T-cell (primary cell): ENCODE data around the gene DENND1A. TPM values are rescaled to one million over a fixed set of nuclear protein-coding genes. Genes with fewer than 3 reads are reported as not detected.

ENCODE experiments used
- ATAC-seq, 4 experiments: fragments of 200-7000 bp in 3 of 4; fragments of 150-1000 bp in 1 of 4; cut with Tn5 transposase; replicated peaks in 1 of 4; 1 replicate in 3 of 4; 2 replicates in 1 of 4; pipeline ENCODE4 v1.10.0; 2021; ENCODE audit warnings: moderate library complexity in 3 of 4, mild to moderate bottlenecking in 2 of 4, moderate number of reproducible peaks in 1 of 4
- CTCF ChIA-PET, 2 donors: fragments of 300-600 bp; sonication (Branson Sonifier 250); formaldehyde crosslinking; loops; one replicate each; lab custom pipeline; 2022; ENCODE audit warnings: antibody characterized with exemption in 2 of 2; lab: Charles Lee
- POLR2A ChIA-PET, 2 donors: fragments of 300-600 bp; sonication (Branson Sonifier 250); formaldehyde crosslinking; loops; one replicate each; lab custom pipeline; 2022; ENCODE audit warnings: antibody characterized with exemption in 2 of 2; lab: Charles Lee
- DNase-seq, 35 experiments: peaks; one replicate each; pipeline versions ENCODE4 v3.0.0 to v3.0.0-alpha.2; 2013 to 2023
- H3K27ac ChIP-seq: one replicate; pipeline ENCODE4 v1.5.1; 2013; ENCODE audit warnings: low read length
- H3K27me3 ChIP-seq, 2 experiments: replicated peaks in 1 of 2; 1 replicate in 1 of 2; 2 replicates in 1 of 2; pipeline versions ENCODE4 v1.6.1 to v1.7.0; 2013; ENCODE audit warnings: low read length in 1 of 2, mixed read lengths in 1 of 2; ENCODE audit not compliant: control insufficient read depth in 2 of 2, insufficient read depth in 2 of 2; ENCODE audit errors: extremely low read depth in 1 of 2
- H3K36me3 ChIP-seq, 2 donors: 1 replicate in 1 of 2; 2 replicates in 1 of 2; pipeline versions ENCODE4 v1.6.1 to v1.7.0; 2013; ENCODE audit warnings: low read length in 1 of 2; ENCODE audit not compliant: control insufficient read depth in 2 of 2, insufficient read depth in 1 of 2; ENCODE audit errors: extremely low read depth in 1 of 2
- H3K4me1 ChIP-seq, 2 experiments: 1 replicate in 1 of 2; 2 replicates in 1 of 2; pipeline versions ENCODE4 v1.6.1 to v1.7.0; 2013; ENCODE audit warnings: low read length in 2 of 2, mixed read lengths in 1 of 2; ENCODE audit not compliant: insufficient read depth in 2 of 2, control insufficient read depth in 1 of 2; ENCODE audit errors: extremely low read depth in 1 of 2
- H3K4me3 ChIP-seq, 2 donors: 1 replicate in 1 of 2; 2 replicates in 1 of 2; pipeline versions ENCODE4 v1.5.1 to v1.7.0; 2013; ENCODE audit warnings: mild to moderate bottlenecking in 2 of 2, low read length in 1 of 2, moderate library complexity in 1 of 2; ENCODE audit not compliant: control insufficient read depth in 1 of 2; ENCODE audit errors: extremely low read depth in 1 of 2
- H3K9me3 ChIP-seq: 2 replicates; pipeline ENCODE4 v1.7.0; 2013
- H3K27ac Mint-ChIP-seq, 2 donors: one replicate each; pipeline ENCODE4 v1.8.0; 2020 to 2021; ENCODE audit warnings: mild to moderate bottlenecking in 2 of 2, mixed read lengths in 2 of 2
- H3K27me3 Mint-ChIP-seq, 2 donors: one replicate each; pipeline ENCODE4 v1.8.0; 2021 to 2022; ENCODE audit warnings: mixed read lengths in 2 of 2
- H3K36me3 Mint-ChIP-seq: one replicate; pipeline ENCODE4 v1.8.0; 2021; ENCODE audit warnings: mixed read lengths
- H3K4me1 Mint-ChIP-seq, 3 donors: one replicate each; pipeline ENCODE4 v1.8.0; 2020 to 2022; ENCODE audit warnings: mixed read lengths in 3 of 3, mild to moderate bottlenecking in 1 of 3
- H3K4me3 Mint-ChIP-seq, 3 donors: one replicate each; pipeline ENCODE4 v1.8.0; 2020 to 2022; ENCODE audit warnings: mild to moderate bottlenecking in 3 of 3, mixed read lengths in 3 of 3, moderate library complexity in 3 of 3
- H3K9me3 Mint-ChIP-seq, 3 donors: one replicate each; pipeline ENCODE4 v1.8.0; 2020 to 2022; ENCODE audit warnings: mixed read lengths in 3 of 3
- WGBS: methylation state at CpG from one replicate; pipeline ENCODE4 v1.1.5; 2013; ENCODE audit warnings: missing lambda C conversion rate; ENCODE audit not compliant: insufficient coverage; 5-methylcytosine and 5-hydroxymethylcytosine counted together
- total RNA-seq, 35 experiments: library from RNA in 6 of 35; stranded (reverse) in 6 of 35; fragments of 120-200 nt in 1 of 35; gene quantifications; one replicate each; pipeline versions ENCODE4 v1.2.1 to v1.2.4 and lab custom pipeline; 2013 to 2026

The DENND1A gene
- total RNA-seq, 5 donors from 2014 or later (not counting 1 experiment from before 2014, with no cell fraction given) = 12.4 to 19.9 (median 14.1) TPM

DNA sequence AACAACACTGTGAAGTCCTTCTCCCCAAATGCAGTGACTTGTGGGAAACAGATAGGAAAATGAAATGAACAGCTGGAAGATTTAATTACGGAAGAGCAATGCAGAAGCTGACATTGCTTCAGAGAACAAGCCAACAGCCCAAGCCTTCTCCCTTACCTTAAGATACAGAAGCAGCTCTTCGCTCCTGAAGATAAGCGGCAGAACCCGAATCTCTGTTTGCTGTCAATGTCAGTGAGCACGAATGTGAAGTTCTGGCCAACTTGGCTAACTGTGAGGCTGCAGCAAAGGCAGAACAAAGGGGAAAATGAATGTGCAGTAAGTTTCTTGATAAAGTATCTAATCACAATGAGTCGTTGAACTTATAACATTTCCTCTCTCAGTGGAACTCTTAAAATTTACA lies 172.4 kb downstream of the DENND1A start:
- Mint-ChIP-seq H3K36me3 (peaks cover 33% of the 10 kb centered on the region), H3K27me3 (no peaks in the 10 kb centered on the region), H3K9me3 (no peaks in the 10 kb centered on the region), H3K4me3 (no peak overlapping the region), H3K27ac (no peak overlapping the region), H3K4me1 (no peaks in the 10 kb centered on the region)
- Histone ChIP-seq H3K9me3 (no peaks in the 10 kb centered on the region), H3K27ac (no peak overlapping the region), H3K4me1 (no peaks in the 10 kb centered on the region), H3K27me3 (no peaks in the 10 kb centered on the region), H3K36me3 (peaks cover 0 to 8% of the 10 kb centered on the region in 2 donors), H3K4me3 (no peak overlapping the region)
- CTCF ChIA-PET = no interaction called here
- 80% methylated on average over 1 of the region's 6 CpGs for WGBS
- no peak for DNase-seq
- no peak for ATAC-seq
- POLR2A ChIA-PET = interaction anchor here in 1 of 2 donors (0.6 kb wide), 1 partner anchor 10 kb away, joined by 3 read pairs; no protein-coding TSS in a partner anchor

DNA sequence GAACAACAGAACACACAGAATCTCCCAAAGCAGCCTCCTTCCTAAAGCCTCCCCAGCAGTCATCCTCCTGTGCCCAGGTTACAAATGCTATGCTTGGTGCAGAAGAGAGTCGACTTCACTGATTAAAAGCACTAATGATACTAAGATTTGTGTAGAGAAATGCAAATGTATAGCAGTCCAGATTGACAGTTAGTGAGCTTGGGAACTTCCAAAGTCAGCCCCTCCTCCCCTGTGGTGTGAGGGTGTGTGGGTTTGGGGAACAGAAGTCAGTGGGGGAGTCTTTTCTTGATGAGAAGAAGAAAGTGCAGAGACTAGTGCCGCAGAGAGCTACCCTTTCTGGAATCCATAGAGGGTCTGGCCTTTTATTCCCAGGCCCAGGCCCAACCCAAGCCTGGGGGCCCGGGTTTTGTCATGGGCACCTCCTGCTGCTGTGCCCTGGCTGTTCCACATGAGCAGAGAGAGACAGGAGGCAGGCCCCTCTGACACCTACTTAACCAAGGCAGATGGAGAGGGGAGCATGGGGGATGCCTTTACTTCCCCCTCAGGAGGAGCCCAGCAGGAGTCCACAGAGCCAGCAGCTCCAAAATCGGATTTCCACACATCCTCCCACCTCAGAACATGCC lies 173.3 kb downstream of the DENND1A start:
- Mint-ChIP-seq H3K4me1 (no peaks in the 10 kb centered on the region), H3K27ac (no peak overlapping the region), H3K27me3 (no peaks in the 10 kb centered on the region), H3K36me3 (peaks cover 35% of the 10 kb centered on the region), H3K9me3 (no peaks in the 10 kb centered on the region), H3K4me3 (no peak overlapping the region)
- H3K27me3 ChIP-seq = no peaks in the 10 kb centered on the region
- no peaks in the 10 kb centered on the region for H3K9me3 ChIP-seq
- no peak overlapping the region for H3K27ac ChIP-seq
- 100% methylated on average over 2 of the region's 4 CpGs for WGBS
- peaks cover 0 to 8% of the 10 kb centered on the region in 2 donors for H3K36me3 ChIP-seq
- ChIA-PET CTCF (no interaction called here), POLR2A (no interaction called here)
- ATAC-seq (no peak), DNase-seq (no peak)
- H3K4me1 ChIP-seq = no peaks in the 10 kb centered on the region
- no peak overlapping the region for H3K4me3 ChIP-seq

DNA sequence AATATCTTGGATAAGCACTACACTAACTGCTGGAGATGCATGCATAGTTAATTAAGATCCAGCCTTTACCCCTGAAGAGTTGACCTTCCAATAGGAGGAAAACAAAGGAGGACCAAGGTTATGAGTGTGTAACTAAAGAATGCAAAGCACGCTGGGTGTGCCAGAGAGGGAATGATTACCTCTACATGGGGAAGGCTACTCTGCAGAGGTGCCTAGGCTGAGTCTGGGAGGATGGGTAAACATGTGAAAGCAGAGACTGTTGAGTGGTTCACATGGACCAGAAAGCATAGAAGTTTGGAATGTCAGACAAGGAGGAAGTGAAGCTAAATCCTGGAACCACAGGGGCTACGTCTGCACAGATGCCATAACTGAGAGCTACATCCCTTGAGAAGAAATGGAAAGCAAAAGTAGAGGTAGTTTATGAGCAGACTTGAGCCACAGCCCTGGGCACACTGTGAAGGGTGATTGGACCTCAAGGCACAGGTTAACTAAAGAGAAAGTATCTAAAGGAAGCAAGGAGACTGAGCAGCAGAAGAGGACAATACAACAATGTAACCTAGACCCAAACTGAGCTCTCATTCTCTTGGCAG lies 176.2 kb downstream of the DENND1A start:
- no peaks in the 10 kb centered on the region for H3K9me3 Mint-ChIP-seq
- POLR2A ChIA-PET = no interaction called here
- Histone ChIP-seq H3K27me3 (no peaks in the 10 kb centered on the region), H3K4me3 (no peak overlapping the region), H3K9me3 (no peaks in the 10 kb centered on the region), H3K27ac (no peak overlapping the region), H3K36me3 (peaks cover 0 to 8% of the 10 kb centered on the region in 2 donors), H3K4me1 (peaks cover 6 to 12% of the 10 kb centered on the region in 2 experiments)
- ATAC-seq = no peak
- H3K4me1 Mint-ChIP-seq = peaks cover 17 to 19% (median 18%) of the 10 kb centered on the region in 3 donors
- no peaks in the 10 kb centered on the region for H3K27me3 Mint-ChIP-seq
- no peak overlapping the region for H3K4me3 Mint-ChIP-seq
- H3K36me3 Mint-ChIP-seq = peaks cover 30% of the 10 kb centered on the region
- no peak overlapping the region for H3K27ac Mint-ChIP-seq
- 64% methylated on average over 2 of the region's 2 CpGs for WGBS
- no peak for DNase-seq
- CTCF ChIA-PET = no interaction called here

DNA sequence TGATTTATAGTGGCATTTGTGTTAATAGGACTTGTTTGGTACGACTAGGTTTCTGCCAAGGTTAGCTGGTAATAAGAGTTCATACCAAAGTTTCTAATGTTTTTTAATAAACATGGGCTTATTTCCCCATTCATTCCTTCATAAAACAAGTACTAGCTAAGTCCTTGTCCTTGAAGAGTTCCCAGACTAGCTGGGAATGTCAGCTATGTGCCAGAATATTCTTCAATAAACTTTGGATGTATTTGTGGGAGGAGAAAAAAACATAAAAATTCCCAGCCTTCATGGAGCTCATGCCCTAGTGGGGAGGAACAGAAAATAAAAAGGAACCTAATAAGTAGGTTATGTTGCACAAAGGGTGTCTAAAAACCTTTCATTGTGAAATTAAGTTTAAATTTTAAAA lies 176.9 kb downstream of the DENND1A start:
- peaks cover 27% of the 10 kb centered on the region for H3K36me3 Mint-ChIP-seq
- POLR2A ChIA-PET = no interaction called here
- H3K36me3 ChIP-seq = peaks cover 0 to 8% of the 10 kb centered on the region in 2 donors
- no peaks in the 10 kb centered on the region for H3K27me3 ChIP-seq
- H3K9me3 ChIP-seq = no peaks in the 10 kb centered on the region
- H3K4me3 ChIP-seq = no peak overlapping the region
- H3K4me1 ChIP-seq = peaks cover 6 to 13% of the 10 kb centered on the region in 2 experiments
- no peak overlapping the region for H3K27ac ChIP-seq
- DNase-seq (no peak), ATAC-seq (no peak)
- peaks cover 18 to 19% (median 19%) of the 10 kb centered on the region in 3 donors for H3K4me1 Mint-ChIP-seq
- CTCF ChIA-PET = no interaction called here
- no peaks in the 10 kb centered on the region for H3K9me3 Mint-ChIP-seq
- no peak overlapping the region for H3K27ac Mint-ChIP-seq
- no peak overlapping the region for H3K4me3 Mint-ChIP-seq
- no CpG with 5 or more reads among the region's 1 CpG for WGBS
- H3K27me3 Mint-ChIP-seq = no peaks in the 10 kb centered on the region

DNA sequence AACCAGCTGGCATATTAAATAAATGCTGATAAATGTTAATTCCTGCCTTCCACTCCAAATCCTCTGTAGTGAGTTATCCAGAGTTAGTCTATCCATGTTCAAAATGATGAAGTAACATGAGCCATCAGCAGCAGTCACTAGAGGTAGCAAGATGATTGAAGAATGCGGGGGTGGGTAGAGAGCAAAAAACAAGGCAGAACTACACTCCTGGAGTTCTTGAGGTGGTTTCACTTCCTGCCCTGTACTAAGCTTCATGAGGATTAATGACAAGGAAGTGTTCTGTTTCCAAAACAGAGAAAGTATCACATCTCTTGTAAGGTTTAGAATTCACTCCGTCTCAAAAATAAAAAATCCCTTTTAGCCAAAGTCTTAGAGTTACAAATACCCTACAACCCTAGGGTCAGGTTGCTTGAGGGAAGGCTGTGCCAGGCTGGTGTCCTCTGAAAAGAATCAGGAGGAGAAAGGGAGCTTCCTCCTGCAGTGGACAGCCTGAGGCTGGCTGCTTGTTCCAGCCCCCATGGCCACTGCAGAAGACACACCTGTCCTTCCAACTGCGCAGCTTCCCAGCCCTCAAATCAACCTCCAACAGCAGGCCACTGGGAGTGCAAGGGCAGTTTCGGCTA lies 180.2 kb downstream of the DENND1A start:
- ATAC-seq = peak; percentile 43 to 72 (median 60)
- CTCF ChIA-PET = no interaction called here

DNA sequence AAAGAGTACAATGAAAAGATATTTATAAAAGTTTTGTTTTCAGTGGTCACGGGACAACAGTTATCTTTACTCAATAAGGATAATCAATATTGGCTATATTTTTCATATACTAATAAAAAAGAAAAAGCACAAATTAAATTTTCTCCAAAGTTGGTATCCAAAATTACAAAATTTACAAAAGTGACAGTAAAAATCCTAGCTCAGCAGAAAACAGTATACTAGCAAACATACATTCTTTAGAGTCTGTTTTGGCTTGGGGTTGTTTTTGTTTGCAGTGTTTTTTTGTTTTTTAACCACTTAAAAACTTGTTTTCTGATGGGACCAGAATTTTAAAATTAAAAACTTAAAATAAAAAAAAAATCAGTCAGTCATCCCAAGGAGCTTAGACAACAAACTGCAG lies 183.2 kb downstream of the DENND1A start:
- Histone ChIP-seq H3K27me3 (no peaks in the 10 kb centered on the region), H3K4me3 (no peak overlapping the region), H3K9me3 (no peaks in the 10 kb centered on the region), H3K36me3 (no peaks in the 10 kb centered on the region), H3K4me1 (peaks cover 6 to 13% of the 10 kb centered on the region in 2 experiments), H3K27ac (no peak overlapping the region)
- Mint-ChIP-seq H3K9me3 (no peaks in the 10 kb centered on the region), H3K4me1 (peaks cover 18 to 19% (median 19%) of the 10 kb centered on the region in 3 donors), H3K27me3 (no peaks in the 10 kb centered on the region), H3K27ac (no peak overlapping the region), H3K36me3 (peaks cover 10% of the 10 kb centered on the region), H3K4me3 (no peak overlapping the region)
- POLR2A ChIA-PET = no interaction called here
- DNase-seq = no peak
- WGBS = no CpG with 5 or more reads among the region's 1 CpG
- CTCF ChIA-PET = no interaction called here
- no peak for ATAC-seq

More for the DNA sequence above, 180.2 kb downstream of the DENND1A start:
- Mint-ChIP-seq H3K27ac (peak overlapping the region; percentile 5 to 76), H3K36me3 (peaks cover 8% of the 10 kb centered on the region), H3K9me3 (no peaks in the 10 kb centered on the region), H3K4me3 (peak overlapping the region in 1 of 3 donors; percentile 3), H3K4me1 (peaks cover 18 to 19% (median 19%) of the 10 kb centered on the region in 3 donors), H3K27me3 (no peaks in the 10 kb centered on the region)
- 50% methylated on average over 1 of the region's 4 CpGs for WGBS
- Histone ChIP-seq H3K36me3 (no peaks in the 10 kb centered on the region), H3K9me3 (no peaks in the 10 kb centered on the region), H3K27ac (no peak overlapping the region), H3K4me1 (peaks cover 6 to 13% of the 10 kb centered on the region in 2 experiments), H3K4me3 (no peak overlapping the region), H3K27me3 (no peaks in the 10 kb centered on the region)
- POLR2A ChIA-PET = no interaction called here
- DNase-seq = peak in 4 of 35 experiments; percentile 1 to 20 (median 6)
